Measurements from ENCODE around the gene SLITRK3.

DNA sequence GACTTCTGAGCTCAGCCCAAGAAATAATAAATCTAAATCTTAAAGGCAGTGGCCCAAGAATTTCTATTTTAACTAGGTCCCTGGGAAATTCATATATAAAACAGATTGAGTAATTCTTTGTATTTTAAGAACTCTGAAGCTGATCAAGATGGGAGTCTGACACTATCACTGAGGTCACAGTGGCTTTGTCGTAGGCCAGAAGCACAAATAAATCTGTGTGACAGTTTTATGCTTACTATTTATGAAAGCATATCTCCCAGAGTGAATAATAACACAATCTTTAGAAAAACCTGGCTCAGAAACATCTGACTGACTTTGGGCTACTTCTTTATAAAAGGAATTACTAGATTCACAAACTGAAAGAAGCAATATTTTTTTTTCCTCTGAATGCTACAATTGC is 51.9 kb downstream of the SLITRK3 start:
- TF ChIP-seq, protein P1, sequence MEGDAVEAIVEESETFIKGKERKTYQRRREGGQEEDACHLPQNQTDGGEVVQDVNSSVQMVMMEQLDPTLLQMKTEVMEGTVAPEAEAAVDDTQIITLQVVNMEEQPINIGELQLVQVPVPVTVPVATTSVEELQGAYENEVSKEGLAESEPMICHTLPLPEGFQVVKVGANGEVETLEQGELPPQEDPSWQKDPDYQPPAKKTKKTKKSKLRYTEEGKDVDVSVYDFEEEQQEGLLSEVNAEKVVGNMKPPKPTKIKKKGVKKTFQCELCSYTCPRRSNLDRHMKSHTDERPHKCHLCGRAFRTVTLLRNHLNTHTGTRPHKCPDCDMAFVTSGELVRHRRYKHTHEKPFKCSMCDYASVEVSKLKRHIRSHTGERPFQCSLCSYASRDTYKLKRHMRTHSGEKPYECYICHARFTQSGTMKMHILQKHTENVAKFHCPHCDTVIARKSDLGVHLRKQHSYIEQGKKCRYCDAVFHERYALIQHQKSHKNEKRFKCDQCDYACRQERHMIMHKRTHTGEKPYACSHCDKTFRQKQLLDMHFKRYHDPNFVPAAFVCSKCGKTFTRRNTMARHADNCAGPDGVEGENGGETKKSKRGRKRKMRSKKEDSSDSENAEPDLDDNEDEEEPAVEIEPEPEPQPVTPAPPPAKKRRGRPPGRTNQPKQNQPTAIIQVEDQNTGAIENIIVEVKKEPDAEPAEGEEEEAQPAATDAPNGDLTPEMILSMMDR (IDR thresholded peaks at IDR 0.05), result no peak
- no peak for TF ChIP-seq POLR2A (IDR thresholded peaks at IDR 0.05)
